ENCODE data around the gene USP49. TPM values are rescaled to one million over a fixed set of nuclear protein-coding genes. Genes with fewer than 3 reads are reported as not detected.

USP49 gene
- total RNA-seq, 3 donors from 2014 or later: 3.4 to 4.9 (median 4.7) TPM

GRCh38 chr6:41850861-41851260 is 44.3 kb downstream of the USP49 start:
- Histone ChIP-seq H3K27me3 (no peaks in the 10 kb centered on the region), H3K36me3 (no peaks in the 10 kb centered on the region), H3K9me3 (no peaks in the 10 kb centered on the region), H3K27ac (no peak overlapping the region), H3K4me3 (no peak overlapping the region), H3K4me1 (no peaks in the 10 kb centered on the region)
- intact Hi-C loops (cut with DNase I; ENCODE audit: low total_unique reads): loop anchor here (5.0 kb wide), 1 partner anchor 96 kb away; no protein-coding TSS in a partner anchor
- TF ChIP-seq CTCF (IDR thresholded peaks at IDR 0.05) (no peak), POLR2AphosphoS5 (IDR thresholded peaks at IDR 0.05) (no peak), POLR2A (IDR thresholded peaks at IDR 0.05) (no peak)
- no peak for DNase-seq (ENCODE audit: low spot score in 2 of 2)

DNA sequence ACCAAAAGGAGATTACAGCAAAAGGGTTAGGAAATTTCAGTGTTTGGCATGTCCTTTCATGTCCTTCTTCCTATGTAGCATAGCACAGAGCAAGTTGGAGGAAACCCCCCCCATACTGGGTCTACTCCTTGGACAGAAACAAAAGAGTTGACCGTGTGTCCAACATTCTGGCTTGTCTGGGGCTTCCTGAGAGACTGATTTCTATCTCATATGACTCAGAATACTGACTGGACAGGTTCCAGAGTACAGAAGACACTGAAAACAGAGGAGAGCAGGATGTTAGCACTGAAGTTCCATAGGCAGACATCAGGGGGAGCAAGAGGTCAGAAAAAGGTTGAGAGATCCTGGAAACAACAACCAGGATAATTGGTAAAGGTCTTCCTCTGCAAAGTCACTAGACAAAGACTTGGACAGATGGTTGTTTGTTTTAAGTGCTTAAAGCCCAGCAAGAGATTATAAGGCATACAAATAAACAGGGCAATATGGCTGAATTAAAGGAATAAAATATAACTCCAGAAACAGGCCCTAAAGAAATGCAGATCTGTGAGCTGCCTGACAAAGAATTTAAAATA is 48.4 kb downstream of the USP49 start:
- TF ChIP-seq CTCF (IDR thresholded peaks at IDR 0.05) (peak; percentile 76 to 87 (median 78)), POLR2AphosphoS5 (IDR thresholded peaks at IDR 0.05) (peak in 1 of 3 donors; percentile 18), POLR2A (IDR thresholded peaks at IDR 0.05) (no peak)
- Histone ChIP-seq H3K9me3 (no peaks in the 10 kb centered on the region), H3K4me3 (no peak overlapping the region), H3K4me1 (no peaks in the 10 kb centered on the region), H3K27me3 (no peaks in the 10 kb centered on the region), H3K36me3 (no peaks in the 10 kb centered on the region), H3K27ac (peak overlapping the region; percentile 54 to 70)
- peak; percentile 60 to 70 for DNase-seq (ENCODE audit: low spot score in 2 of 2)
- intact Hi-C loops (cut with DNase I; ENCODE audit: low total_unique reads): no loop called here

DNA sequence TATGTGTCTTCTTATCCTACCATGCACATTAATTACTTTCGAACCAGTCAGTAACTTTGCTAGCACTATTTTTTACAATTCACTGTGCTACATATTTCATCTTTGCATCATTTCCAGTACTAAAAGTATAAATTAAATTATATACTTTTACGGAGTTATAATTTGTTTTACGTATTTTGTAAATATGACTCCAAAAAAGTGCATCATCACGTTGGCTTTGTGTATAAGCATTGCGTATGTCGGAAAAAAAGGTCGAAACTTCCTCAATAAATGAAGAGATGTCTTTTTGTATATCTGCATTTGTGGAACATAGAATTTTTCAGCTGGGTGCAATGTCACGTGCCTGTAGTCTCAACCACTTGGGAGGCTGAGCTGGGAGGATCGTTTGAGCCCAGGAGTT is 52.0 kb downstream of the USP49 start:
- no peaks in the 10 kb centered on the region for H3K27me3 ChIP-seq
- H3K36me3 ChIP-seq: no peaks in the 10 kb centered on the region
- no peak for TF ChIP-seq POLR2AphosphoS5 (IDR thresholded peaks at IDR 0.05)
- TF ChIP-seq POLR2A (IDR thresholded peaks at IDR 0.05): no peak
- no peak for TF ChIP-seq CTCF (IDR thresholded peaks at IDR 0.05)
- no peak overlapping the region for H3K4me3 ChIP-seq
- DNase-seq (ENCODE audit: low spot score in 2 of 2): no peak
- no peak overlapping the region for H3K27ac ChIP-seq
- H3K4me1 ChIP-seq: no peaks in the 10 kb centered on the region
- no peaks in the 10 kb centered on the region for H3K9me3 ChIP-seq
- intact Hi-C loops (cut with DNase I; ENCODE audit: low total_unique reads): no loop called here

- TF ChIP-seq POLR2A (IDR thresholded peaks at IDR 0.05): no peak
- no peak for TF ChIP-seq POLR2AphosphoS5 (IDR thresholded peaks at IDR 0.05)
- TF ChIP-seq CTCF (IDR thresholded peaks at IDR 0.05): no peak
- H3K4me1 ChIP-seq: no peaks in the 10 kb centered on the region
- H3K27ac ChIP-seq: no peak overlapping the region
- H3K4me3 ChIP-seq: no peak overlapping the region
- no peaks in the 10 kb centered on the region for H3K9me3 ChIP-seq
- intact Hi-C loops (cut with DNase I; ENCODE audit: low total_unique reads): no loop called here
- no peaks in the 10 kb centered on the region for H3K27me3 ChIP-seq
- H3K36me3 ChIP-seq: no peaks in the 10 kb centered on the region
- DNase-seq (ENCODE audit: low spot score in 2 of 2): no peak
Observed at GRCh38 chr6:41840326-41840725, 54.8 kb downstream of the USP49 start.

GRCh38 chr6:41836660-41837052 is 58.5 kb downstream of the USP49 start:
- Histone ChIP-seq H3K36me3 (no peaks in the 10 kb centered on the region), H3K4me3 (no peak overlapping the region), H3K27ac (no peak overlapping the region), H3K9me3 (no peaks in the 10 kb centered on the region), H3K4me1 (no peaks in the 10 kb centered on the region), H3K27me3 (no peaks in the 10 kb centered on the region)
- no peak for DNase-seq (ENCODE audit: low spot score in 2 of 2)
- TF ChIP-seq POLR2AphosphoS5 (IDR thresholded peaks at IDR 0.05): no peak
- intact Hi-C loops (cut with DNase I; ENCODE audit: low total_unique reads): no loop called here
